GM23338 (cell line): ENCODE measurements around the gene TSACC. TPM values are rescaled to one million over a fixed set of nuclear protein-coding genes. Genes with fewer than 3 reads are reported as not detected.
A peak's percentile ranks its signal among the peaks of the same experiment; 100 is the strongest.

ENCODE experiments used
- ATAC-seq: fragments of 200-7000 bp; cut with Tn5 transposase; 3 replicates; pipeline ENCODE4 v1.9.1; 2020
- DNase-seq: peaks from one replicate; pipeline ENCODE4 v3.0.0-alpha.2; 2015; ENCODE audit warnings: low spot score
- H2AFZ ChIP-seq: fragments of 200-600 bp; sonication (generic); 2 replicates; pipeline ENCODE4 v1.8.0; 2016; ENCODE audit warnings: antibody characterized with exemption, mild to moderate bottlenecking, moderate library complexity
- H3F3A ChIP-seq: fragments of 200-600 bp; sonication (generic); replicated peaks from 2 replicates; pipeline ENCODE4 v1.8.0; 2017; ENCODE audit warnings: antibody characterized with exemption, mixed run types, low read depth
- H3K27ac ChIP-seq: fragments of 200-600 bp; sonication (generic); 2 replicates; pipeline ENCODE4 v1.6.1; 2016; ENCODE audit warnings: low read depth
- H3K27me3 ChIP-seq: fragments of 200-600 bp; sonication (generic); 2 replicates; pipeline ENCODE4 v1.8.0; 2016; ENCODE audit warnings: mild to moderate bottlenecking, mixed run types, moderate library complexity; ENCODE audit not compliant: insufficient read depth
- H3K36me3 ChIP-seq: fragments of 200-600 bp; sonication (generic); 2 replicates; pipeline ENCODE4 v1.8.0; 2016; ENCODE audit warnings: mild to moderate bottlenecking; ENCODE audit not compliant: insufficient read depth
- H3K4me1 ChIP-seq: fragments of 200-600 bp; sonication (generic); 2 replicates; pipeline ENCODE4 v1.8.0; 2016; ENCODE audit warnings: mild to moderate bottlenecking, moderate library complexity; ENCODE audit not compliant: insufficient read depth
- H3K4me2 ChIP-seq: fragments of 200-600 bp; sonication (generic); 2 replicates; pipeline ENCODE4 v1.7.1; 2017; ENCODE audit warnings: mixed run types
- H3K4me3 ChIP-seq: fragments of 200-600 bp; sonication (generic); 2 replicates; pipeline ENCODE4 v1.6.1; 2016; ENCODE audit warnings: mixed run types
- H3K79me2 ChIP-seq: fragments of 200-600 bp; sonication (generic); replicated peaks from 2 replicates; pipeline ENCODE4 v1.8.0; 2017; ENCODE audit warnings: mild to moderate bottlenecking; ENCODE audit not compliant: insufficient read depth
- H3K9me2 ChIP-seq: fragments of 200-600 bp; sonication (generic); 2 replicates; pipeline ENCODE4 v1.8.0; 2017; ENCODE audit not compliant: insufficient read depth
- H4K20me1 ChIP-seq: fragments of 200-600 bp; sonication (generic); replicated peaks from 2 replicates; pipeline ENCODE4 v1.8.0; 2017; ENCODE audit warnings: mild to moderate bottlenecking; ENCODE audit not compliant: insufficient read depth
- H3K27ac Mint-ChIP-seq: 2 replicates; pipeline ENCODE4 v1.8.0; 2020; ENCODE audit warnings: inconsistent platforms, mild to moderate bottlenecking, moderate library complexity, mixed read lengths
- H3K27me3 Mint-ChIP-seq: 3 replicates; pipeline ENCODE4 v1.8.0; 2022; ENCODE audit warnings: low read depth, mild to moderate bottlenecking, moderate library complexity, mixed read lengths, inconsistent platforms; ENCODE audit not compliant: insufficient read depth, poor library complexity
- H3K36me3 Mint-ChIP-seq: 3 replicates; pipeline ENCODE4 v1.8.0; 2021; ENCODE audit warnings: low read depth, mild to moderate bottlenecking, inconsistent platforms, moderate library complexity, mixed read lengths
- H3K4me1 Mint-ChIP-seq: 3 replicates; pipeline ENCODE4 v1.8.0; 2020; ENCODE audit warnings: mild to moderate bottlenecking, inconsistent platforms, mixed read lengths
- H3K4me3 Mint-ChIP-seq: 3 replicates; pipeline ENCODE4 v1.8.0; 2021; ENCODE audit warnings: moderate library complexity, mild to moderate bottlenecking, inconsistent platforms, mixed read lengths
- H3K9me3 Mint-ChIP-seq: 3 replicates; pipeline ENCODE4 v1.8.0; 2020; ENCODE audit warnings: moderate library complexity, mild to moderate bottlenecking, inconsistent platforms, mixed read lengths
- EZH2 ChIP-seq: fragments of 200-600 bp; sonication (generic); IDR thresholded peaks from one replicate; pipeline ENCODE4 v1.8.0; 2017; ENCODE audit warnings: antibody characterized with exemption, mild to moderate bottlenecking, low read depth; ENCODE audit not compliant: unreplicated experiment
- JUNB ChIP-seq: IDR thresholded peaks from one replicate; pipeline ENCODE4 v1.6.1; 2016; ENCODE audit warnings: antibody characterized with exemption; ENCODE audit not compliant: unreplicated experiment
- POLR2AphosphoS5 ChIP-seq: IDR thresholded peaks from 2 replicates; pipeline ENCODE4 v1.6.1; 2016; ENCODE audit warnings: antibody characterized with exemption, low read depth
- ZNF114 ChIP-seq: fragments of 250-450 bp; sonication (Bioruptor Pico); IDR thresholded peaks from 2 replicates; pipeline ENCODE4 v1.5.0; 2020; ENCODE audit warnings: mild to moderate bottlenecking, moderate library complexity
- ZNF331 ChIP-seq: fragments of 250-450 bp; sonication (Bioruptor Pico); IDR thresholded peaks from 2 replicates; pipeline ENCODE4 v1.5.0; 2020; ENCODE audit warnings: low read depth, mild to moderate bottlenecking, moderate library complexity
- polyA plus RNA-seq: library from polyadenylated mRNA; unstranded; fragments of >200 nt; fragmentation: Nextera tagmentation; extraction: Ambion mirVana; gene quantifications from 2 replicates; pipeline ENCODE4 v1.2.1, GENCODE V29; 2016
- total RNA-seq: library from RNA; depleted of rRNA; stranded (reverse); fragments of >200 nt; shearing (Covaris generic); gene quantifications from 2 replicates; pipeline ENCODE4 v1.2.3, GENCODE V29; 2014
- TF ChIP-seq, protein P1 (sequence below): IDR thresholded peaks from one replicate; pipeline ENCODE4 v1.6.1; 2018; ENCODE audit warnings: antibody characterized with exemption; ENCODE audit not compliant: unreplicated experiment
- TF ChIP-seq, protein P2 (sequence below): fragments of 250-450 bp; sonication (Bioruptor Pico); IDR thresholded peaks from 2 replicates; pipeline ENCODE4 v1.5.0; 2020; ENCODE audit warnings: mild to moderate bottlenecking, moderate library complexity
- TF ChIP-seq, protein P3 (sequence below): IDR thresholded peaks from 2 replicates; pipeline ENCODE4 v1.6.1; 2016; ENCODE audit warnings: antibody characterized with exemption

The TSACC gene
- total and polyA plus RNA-seq, 2 experiments from 2014 or later: 2.5 to 9.8 TPM

DNA sequence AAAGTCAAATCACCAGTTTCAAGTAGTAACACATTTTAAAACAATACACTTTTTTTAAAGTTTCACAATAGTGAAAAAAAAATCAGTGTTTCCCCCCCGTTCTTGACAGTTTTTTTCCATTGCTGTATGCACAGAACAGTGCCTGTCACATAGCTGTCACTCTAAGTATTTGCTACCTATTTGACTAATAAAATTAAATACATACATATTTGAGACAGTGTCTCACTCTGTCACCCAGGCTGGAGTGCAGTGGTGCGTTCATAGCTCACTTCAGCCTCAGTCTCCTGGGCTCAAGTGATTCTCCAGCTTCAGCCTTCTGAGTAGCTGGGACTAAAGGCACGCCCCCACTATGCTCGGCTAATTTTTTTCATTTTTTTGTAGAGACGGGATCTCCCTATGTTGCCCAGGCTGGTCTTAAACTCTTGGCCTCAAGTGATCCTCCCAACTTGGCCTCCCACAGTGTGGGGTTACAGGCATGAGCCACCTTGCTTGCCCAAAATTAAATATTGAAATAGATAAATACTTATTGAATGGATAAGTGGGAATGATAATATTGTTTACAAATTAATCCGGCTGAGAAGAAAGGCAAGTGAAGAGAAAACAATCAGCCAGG, 18.0 kb downstream of the TSACC start:
- H3K4me1 ChIP-seq: 0 out of 2 replicates have a peak, but pooled peaks cover 4% of the 10 kb centered on the region
- Mint-ChIP-seq H3K4me3 (peak overlapping the region; percentile 69), H3K36me3 (no peaks in the 10 kb centered on the region), H3K27ac (no peak overlapping the region), H3K9me3 (0 out of 3 replicates have a peak, but pooled peaks cover 3% of the 10 kb centered on the region), H3K4me1 (peaks cover 14% of the 10 kb centered on the region), H3K27me3 (no peaks in the 10 kb centered on the region)
- DNase-seq (no peak), ATAC-seq (no peak)
- peak overlapping the region; percentile 88 for H3K4me2 ChIP-seq
- TF ChIP-seq, protein P1, sequence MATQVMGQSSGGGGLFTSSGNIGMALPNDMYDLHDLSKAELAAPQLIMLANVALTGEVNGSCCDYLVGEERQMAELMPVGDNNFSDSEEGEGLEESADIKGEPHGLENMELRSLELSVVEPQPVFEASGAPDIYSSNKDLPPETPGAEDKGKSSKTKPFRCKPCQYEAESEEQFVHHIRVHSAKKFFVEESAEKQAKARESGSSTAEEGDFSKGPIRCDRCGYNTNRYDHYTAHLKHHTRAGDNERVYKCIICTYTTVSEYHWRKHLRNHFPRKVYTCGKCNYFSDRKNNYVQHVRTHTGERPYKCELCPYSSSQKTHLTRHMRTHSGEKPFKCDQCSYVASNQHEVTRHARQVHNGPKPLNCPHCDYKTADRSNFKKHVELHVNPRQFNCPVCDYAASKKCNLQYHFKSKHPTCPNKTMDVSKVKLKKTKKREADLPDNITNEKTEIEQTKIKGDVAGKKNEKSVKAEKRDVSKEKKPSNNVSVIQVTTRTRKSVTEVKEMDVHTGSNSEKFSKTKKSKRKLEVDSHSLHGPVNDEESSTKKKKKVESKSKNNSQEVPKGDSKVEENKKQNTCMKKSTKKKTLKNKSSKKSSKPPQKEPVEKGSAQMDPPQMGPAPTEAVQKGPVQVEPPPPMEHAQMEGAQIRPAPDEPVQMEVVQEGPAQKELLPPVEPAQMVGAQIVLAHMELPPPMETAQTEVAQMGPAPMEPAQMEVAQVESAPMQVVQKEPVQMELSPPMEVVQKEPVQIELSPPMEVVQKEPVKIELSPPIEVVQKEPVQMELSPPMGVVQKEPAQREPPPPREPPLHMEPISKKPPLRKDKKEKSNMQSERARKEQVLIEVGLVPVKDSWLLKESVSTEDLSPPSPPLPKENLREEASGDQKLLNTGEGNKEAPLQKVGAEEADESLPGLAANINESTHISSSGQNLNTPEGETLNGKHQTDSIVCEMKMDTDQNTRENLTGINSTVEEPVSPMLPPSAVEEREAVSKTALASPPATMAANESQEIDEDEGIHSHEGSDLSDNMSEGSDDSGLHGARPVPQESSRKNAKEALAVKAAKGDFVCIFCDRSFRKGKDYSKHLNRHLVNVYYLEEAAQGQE: no peak
- TF ChIP-seq, protein P2, sequence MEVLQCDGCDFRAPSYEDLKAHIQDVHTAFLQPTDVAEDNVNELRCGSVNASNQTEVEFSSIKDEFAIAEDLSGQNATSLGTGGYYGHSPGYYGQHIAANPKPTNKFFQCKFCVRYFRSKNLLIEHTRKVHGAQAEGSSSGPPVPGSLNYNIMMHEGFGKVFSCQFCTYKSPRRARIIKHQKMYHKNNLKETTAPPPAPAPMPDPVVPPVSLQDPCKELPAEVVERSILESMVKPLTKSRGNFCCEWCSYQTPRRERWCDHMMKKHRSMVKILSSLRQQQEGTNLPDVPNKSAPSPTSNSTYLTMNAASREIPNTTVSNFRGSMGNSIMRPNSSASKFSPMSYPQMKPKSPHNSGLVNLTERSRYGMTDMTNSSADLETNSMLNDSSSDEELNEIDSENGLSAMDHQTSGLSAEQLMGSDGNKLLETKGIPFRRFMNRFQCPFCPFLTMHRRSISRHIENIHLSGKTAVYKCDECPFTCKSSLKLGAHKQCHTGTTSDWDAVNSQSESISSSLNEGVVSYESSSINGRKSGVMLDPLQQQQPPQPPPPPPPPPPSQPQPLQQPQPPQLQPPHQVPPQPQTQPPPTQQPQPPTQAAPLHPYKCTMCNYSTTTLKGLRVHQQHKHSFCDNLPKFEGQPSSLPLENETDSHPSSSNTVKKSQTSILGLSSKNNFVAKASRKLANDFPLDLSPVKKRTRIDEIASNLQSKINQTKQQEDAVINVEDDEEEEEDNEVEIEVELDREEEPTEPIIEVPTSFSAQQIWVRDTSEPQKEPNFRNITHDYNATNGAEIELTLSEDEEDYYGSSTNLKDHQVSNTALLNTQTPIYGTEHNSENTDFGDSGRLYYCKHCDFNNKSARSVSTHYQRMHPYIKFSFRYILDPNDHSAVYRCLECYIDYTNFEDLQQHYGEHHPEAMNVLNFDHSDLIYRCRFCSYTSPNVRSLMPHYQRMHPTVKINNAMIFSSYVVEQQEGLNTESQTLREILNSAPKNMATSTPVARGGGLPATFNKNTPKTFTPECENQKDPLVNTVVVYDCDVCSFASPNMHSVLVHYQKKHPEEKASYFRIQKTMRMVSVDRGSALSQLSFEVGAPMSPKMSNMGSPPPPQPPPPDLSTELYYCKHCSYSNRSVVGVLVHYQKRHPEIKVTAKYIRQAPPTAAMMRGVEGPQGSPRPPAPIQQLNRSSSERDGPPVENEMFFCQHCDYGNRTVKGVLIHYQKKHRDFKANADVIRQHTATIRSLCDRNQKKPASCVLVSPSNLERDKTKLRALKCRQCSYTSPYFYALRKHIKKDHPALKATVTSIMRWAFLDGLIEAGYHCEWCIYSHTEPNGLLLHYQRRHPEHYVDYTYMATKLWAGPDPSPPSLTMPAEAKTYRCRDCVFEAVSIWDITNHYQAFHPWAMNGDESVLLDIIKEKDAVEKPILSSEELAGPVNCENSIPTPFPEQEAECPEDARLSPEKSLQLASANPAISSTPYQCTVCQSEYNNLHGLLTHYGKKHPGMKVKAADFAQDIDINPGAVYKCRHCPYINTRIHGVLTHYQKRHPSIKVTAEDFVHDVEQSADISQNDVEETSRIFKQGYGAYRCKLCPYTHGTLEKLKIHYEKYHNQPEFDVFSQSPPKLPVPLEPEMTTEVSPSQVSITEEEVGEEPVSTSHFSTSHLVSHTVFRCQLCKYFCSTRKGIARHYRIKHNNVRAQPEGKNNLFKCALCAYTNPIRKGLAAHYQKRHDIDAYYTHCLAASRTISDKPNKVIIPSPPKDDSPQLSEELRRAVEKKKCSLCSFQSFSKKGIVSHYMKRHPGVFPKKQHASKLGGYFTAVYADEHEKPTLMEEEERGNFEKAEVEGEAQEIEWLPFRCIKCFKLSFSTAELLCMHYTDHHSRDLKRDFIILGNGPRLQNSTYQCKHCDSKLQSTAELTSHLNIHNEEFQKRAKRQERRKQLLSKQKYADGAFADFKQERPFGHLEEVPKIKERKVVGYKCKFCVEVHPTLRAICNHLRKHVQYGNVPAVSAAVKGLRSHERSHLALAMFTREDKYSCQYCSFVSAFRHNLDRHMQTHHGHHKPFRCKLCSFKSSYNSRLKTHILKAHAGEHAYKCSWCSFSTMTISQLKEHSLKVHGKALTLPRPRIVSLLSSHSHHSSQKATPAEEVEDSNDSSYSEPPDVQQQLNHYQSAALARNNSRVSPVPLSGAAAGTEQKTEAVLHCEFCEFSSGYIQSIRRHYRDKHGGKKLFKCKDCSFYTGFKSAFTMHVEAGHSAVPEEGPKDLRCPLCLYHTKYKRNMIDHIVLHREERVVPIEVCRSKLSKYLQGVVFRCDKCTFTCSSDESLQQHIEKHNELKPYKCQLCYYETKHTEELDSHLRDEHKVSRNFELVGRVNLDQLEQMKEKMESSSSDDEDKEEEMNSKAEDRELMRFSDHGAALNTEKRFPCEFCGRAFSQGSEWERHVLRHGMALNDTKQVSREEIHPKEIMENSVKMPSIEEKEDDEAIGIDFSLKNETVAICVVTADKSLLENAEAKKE (CRISPR knock-in tag): no peak
- no peak for TF ChIP-seq JUNB
- no peak for TF ChIP-seq POLR2AphosphoS5
- TF ChIP-seq ZNF331 (CRISPR knock-in tag): no peak
- TF ChIP-seq ZNF114 (CRISPR knock-in tag): no peak
- TF ChIP-seq, protein P3, sequence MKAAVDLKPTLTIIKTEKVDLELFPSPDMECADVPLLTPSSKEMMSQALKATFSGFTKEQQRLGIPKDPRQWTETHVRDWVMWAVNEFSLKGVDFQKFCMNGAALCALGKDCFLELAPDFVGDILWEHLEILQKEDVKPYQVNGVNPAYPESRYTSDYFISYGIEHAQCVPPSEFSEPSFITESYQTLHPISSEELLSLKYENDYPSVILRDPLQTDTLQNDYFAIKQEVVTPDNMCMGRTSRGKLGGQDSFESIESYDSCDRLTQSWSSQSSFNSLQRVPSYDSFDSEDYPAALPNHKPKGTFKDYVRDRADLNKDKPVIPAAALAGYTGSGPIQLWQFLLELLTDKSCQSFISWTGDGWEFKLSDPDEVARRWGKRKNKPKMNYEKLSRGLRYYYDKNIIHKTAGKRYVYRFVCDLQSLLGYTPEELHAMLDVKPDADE: no peak
- TF ChIP-seq EZH2: no peak
- no peaks in the 10 kb centered on the region for H3K36me3 ChIP-seq
- 0 out of 2 replicates have a peak, but pooled peaks cover 4% of the 10 kb centered on the region for H3F3A ChIP-seq
- peak overlapping the region; percentile 62 for H3K4me3 ChIP-seq
- H3K27ac ChIP-seq: 0 out of 2 replicates have a peak overlapping the region, but pooled peaks have one; percentile 22
- no peaks in the 10 kb centered on the region for H4K20me1 ChIP-seq
- H3K27me3 ChIP-seq: no peaks in the 10 kb centered on the region
- no peaks in the 10 kb centered on the region for H3K9me2 ChIP-seq
- peak overlapping the region; percentile 76 for H2AFZ ChIP-seq
- H3K79me2 ChIP-seq: no peaks in the 10 kb centered on the region
